ENCODE measurements around the gene ZNF281.
"Not testable (repeated sequence)": the region's sequence is repeated elsewhere in the genome, so short reads cannot be mapped to it uniquely, and the experiment has no call there.

ZNF281 gene

DNA sequence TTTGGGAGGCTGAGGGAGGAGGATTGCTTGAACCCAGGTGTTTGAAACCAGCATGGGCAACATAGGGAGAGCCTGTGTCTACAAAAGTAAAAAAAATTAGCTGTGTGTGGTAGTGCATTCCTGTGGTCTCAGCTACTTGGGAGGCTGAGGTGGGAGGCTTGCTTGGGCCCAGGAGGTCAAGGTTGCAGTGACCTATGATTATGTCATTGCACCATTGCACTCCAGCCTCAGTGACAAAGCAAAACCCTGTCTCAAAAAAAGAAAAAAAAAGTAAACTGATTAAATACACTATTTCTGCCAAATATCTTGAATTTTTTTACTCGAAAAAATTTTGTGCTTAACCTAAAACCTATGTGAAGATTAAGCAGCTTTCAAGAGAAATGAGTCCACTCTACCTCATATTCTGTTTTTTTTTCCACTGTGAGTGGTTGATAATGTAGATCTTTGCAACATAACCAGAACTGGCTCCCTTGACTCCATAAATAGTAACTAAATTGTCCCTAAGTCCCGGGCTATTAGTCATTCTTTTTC is 19.4 kb upstream of the ZNF281 start:
- DNase-seq, result no peak

DNA sequence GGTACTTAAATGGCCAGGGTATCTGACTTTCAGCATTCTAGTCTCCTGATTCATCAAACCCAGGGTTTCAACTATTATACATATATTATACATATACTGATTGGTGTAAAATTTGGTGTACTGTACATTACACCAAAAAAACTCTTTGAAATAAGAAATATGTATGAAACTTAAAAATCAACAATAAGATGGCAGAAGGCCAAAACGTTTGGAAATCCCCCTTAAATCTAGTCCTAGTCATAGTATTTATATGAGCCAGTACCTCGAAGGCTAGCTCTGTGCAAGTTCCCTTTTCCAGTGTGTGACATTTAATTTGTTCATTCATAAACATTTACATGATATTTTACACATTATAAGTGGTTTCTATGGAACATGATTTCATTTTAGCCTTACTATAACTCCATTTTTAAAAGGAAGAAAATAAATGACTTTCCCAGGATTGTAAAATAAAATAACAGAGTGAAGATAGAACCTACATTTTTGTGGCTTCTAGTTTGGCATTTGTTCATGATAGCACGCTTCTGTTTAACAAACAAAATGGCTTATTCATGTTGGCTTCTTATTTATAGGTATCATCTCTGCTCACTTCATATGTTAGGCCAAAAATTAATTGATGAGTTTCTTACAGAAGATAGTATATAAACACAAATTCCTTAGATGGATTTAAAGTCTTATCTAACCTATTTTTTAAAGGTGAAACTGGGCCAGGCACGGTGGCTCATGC is 18.8 kb upstream of the ZNF281 start:
- no peak for DNase-seq

DNA sequence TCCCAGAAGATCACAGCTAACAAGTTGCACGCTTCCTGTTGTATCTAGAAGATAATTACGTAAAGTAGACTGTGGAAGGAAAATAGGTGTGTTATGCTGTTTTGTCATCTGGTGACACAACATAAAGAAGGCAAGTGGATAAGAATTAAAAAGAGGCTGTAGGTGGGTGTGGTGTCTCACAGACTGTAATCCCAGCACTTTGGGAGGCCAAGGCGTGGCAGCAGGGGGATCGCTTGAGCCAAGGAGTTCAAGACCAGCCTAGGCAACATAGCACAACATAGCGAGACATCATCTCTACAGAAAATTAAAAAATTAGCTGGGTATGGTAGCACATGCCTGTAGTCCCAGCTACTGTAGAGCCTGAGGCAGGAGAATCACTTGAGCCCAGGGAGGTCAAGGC is 17.9 kb upstream of the ZNF281 start:
- no peak for DNase-seq

DNA sequence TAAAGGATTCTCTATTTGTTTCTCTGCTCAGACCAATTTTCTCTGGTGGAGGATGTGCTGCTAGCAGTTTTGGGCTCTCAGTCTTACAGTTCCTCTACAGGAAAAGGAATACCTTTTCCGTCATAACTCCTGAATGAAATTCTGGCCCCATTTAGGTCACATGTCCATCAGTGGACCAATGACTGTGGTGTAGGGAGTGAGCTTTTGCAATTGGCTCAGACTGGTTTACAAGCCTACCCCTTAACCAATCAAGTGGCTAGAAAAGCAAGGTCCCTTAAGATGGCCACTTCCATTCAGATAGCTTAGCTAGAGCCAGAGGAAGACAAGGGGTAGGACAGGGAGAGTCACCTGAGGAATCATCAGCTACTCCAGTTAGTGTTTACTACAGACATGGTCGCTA is 16.4 kb upstream of the ZNF281 start:
- no peak for DNase-seq

DNA sequence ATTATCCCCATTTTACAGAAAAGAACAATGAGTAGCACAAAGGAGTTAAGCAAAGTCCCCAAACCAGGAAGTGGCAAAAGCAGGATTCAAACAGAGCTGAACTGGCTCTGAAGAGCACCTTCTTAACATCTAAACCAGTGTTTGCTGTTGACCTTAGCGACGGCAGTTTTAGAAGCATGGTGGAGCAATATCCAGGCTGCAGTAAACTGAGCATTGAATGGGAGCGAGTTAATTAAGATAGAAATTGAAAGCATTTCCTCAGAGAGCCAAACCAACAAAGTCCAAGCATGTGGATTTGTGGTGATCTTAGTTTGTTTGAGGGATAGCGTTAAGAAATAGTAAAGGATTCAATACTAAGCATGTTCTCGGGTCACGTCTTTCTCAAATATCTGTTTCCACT is 13.4 kb upstream of the ZNF281 start:
- no peak for DNase-seq

DNA sequence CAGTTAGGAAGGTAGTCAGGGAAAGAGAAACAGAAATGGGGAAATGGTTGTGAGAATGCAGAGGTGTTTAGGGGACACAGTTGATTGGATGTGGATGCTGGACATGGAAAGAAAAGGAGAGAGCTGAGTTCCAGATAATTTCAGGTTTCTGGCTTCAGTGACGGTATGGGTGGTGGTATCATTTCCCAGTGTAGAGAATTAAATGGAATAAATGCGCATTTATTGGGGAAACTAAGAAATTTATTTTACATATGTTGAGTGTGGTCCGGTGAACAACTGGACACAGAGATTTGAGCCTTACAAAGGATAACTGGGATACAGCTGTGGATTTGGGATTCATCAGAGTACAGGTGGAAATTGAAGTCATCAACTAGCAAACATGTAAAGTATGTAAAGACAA is 12.4 kb upstream of the ZNF281 start:
- no peak for DNase-seq

DNA sequence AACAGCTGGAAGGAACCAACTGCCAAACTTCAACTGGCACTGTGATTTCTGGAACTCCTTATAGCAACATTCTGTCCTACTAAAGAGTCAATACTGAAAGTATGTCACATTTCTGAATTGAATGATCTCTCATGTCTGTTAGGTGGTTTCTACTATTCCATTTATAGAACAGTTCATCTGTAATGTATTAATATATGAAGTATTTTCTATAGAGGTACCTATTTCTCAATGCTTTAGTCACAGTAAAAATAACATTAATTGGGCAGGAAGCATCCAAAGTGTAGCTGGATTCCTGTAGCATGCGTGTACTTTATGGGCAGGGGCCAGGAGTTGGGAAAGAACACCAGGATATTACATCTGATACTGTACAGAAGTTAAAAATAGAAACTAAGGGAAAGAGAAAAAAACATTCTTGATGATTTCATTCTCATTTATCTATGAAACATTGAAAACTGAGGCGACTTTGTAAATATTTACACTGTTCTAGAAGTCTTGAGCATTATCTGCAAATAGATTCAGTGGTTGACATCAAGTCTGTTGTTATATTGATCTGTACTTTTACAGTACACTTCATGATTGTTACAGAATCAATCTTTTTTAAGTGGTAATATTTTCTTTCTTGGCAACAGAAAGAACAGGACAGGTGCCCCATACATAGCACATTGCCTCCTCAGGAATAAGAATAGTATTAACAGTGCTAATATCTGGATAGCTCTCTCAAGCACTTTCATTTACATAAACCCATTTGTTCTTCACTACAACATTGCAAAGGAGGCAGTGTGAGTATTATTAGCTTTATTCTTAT is 6.2 kb upstream of the ZNF281 start:
- no peak for DNase-seq

DNA sequence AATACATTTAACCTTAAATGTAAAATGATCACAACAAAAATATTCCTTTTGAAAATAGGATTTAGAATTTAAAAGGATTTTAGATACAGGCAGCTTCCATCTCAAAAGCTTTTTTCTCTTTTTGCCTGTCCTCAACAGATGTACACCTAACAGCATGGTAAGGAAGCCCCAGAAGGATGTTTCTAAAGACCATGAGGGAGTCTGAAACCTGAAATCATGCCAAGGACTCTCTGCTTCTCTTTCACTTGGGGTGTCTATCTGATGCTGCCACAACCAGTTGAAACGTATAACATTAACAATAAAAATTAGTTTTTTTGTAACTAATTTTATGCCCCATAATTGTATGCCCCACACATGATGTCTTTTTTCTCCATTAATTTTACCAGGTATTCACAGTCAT is 5.4 kb upstream of the ZNF281 start:
- DNase-seq, result no peak

DNA sequence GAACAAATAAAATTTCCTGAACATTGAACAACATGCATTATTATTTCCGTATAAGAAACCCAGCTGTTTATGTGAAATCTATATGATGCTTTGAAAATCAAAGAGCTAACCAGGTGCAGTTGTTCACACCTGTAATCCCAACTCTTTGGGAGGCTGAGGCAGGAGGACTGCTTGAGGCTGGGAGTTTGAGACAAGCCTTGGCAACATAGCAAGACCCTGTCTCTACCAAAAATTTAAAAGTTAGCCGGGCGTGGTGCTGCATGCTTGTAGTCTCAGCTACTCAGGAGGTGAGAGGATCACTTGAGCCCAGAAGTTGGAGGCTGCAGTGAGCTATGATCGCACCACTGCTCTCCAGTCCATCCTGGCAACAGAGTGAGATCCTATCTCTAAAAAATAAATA is 4.8 kb upstream of the ZNF281 start:
- DNase-seq, result no peak

DNA sequence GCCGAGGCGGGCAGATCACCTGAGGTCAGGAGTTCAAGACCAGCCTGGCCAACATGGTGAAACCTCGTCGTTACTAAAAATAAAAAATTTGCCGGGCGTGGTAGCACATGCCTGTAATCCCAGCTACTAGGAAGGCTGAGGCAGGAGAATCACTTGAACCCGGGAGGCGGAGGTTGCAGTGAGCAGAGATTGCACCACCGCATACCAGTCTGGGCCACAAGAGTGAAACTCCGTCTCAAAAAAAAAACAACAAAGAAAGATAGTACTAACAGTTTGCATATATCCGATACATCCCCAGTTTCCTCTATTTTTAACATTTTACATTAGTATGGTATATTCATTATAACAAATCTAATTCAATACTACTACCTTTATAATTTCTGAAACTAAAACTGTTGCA is 3.9 kb upstream of the ZNF281 start:
- DNase-seq, result not testable (repeated sequence)

DNA sequence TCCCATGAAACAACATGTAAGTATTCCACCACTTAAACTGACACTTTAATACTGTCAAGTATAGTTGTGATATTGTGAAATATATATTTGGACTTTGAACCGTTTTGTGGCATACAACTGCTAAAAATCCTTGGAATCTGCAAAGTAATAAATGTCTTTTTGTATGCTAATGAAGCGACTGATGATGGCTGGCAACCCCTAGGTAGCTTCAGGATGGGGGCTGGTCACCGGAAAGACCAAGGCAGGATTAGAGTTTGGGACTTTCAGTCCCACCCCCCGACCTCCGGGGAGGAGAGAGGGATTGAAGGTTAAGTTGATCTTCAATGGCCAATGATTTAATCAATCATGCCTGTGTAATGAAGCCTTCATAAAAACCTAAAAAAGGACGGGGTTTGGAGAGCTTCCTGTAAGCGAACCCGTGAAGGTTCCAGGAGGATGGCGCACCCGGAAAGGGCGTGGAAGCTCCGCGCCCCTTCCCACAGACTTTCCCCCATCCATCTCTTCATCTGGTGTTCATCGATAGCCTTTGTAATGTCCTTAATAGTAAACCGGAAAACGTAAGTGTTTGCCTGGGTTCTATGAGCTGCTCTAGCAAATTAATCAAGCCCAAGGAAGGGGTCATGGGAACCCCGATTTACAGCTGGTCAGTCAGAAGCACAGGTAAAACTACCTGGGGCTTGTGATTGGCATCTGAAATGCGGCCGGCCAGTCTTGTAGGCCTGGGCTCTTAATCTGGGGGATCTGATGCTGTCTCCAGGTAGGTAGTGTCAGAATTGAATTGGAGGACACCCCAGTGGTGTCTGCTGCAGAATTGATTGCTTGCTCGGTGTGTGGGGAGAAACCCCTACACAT is 1.8 kb upstream of the ZNF281 start:
- DNase-seq, result no peak

DNA sequence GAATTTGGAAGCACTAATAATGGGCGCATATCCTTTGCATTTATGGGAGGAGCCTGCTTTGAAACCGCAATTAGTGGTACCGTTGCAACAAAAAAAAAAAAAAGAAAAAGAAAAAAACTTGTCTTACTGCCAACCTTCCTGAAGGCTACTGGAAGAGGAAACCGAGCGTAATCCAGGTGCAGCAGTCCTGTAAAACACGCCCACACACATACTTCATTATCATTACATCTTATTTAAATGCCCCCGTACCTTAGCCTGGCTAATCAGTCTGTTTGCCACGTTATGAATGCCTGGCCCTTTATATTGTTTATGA is 686 bp upstream of the ZNF281 start:
- DNase-seq, result peak; percentile 71

DNA sequence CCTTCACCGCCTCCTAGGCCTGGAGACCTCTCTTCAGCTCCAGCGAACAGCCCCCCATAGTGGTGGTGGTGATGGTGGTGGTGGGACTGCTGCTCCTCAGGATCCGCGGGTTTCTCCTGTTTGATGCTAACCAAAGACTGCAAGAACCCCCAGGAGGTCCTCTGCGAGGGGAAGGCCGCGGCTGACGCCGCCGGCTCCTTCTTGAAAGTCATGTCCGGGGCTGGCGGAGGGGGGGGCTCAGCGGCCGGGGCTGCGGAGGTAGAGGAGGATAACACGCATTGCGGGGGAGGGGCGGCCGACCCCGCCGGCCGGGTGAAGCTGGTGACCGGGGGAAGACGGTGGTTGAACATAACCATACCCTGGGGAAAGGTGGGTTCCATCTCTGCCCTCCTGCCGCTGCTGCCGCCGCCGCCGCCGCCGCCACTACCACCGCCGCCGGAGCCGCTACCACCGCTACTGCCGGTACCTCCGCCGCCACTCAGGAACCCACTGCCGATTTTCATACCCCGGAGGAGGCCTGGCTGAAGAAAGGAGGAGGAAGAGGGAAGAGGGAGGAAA is 554 bp downstream of the ZNF281 start:
- no peak for DNase-seq

DNA sequence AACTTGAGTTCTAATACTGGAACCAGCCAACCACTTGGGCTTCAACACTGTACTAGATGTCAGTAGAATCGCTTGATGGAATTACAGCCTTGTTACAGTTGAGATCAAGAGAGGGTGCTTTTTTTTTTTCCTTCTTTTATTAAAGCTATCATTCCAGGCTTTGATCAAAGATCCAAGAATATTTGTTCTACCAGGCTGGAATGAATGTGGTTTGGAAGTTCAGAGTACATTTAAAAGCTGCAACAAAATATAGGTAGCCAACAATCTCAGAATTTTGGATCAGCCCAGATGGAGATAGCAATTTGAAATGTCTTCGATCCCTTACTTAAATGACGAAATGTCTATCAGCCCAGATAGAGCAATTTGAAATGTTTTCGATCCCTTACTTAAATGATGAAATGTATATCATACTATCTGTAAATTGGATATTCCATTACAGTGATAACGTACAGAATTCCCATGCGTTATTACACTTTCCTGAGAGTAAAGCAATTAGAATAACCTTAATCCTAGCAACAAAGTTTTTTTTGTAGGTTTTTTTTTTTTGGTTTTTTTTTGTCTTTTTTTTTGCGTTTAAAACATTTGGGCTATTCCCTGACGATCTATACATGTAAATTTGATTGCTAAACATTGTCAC is 3.6 kb downstream of the ZNF281 start:
- no peak for DNase-seq

DNA sequence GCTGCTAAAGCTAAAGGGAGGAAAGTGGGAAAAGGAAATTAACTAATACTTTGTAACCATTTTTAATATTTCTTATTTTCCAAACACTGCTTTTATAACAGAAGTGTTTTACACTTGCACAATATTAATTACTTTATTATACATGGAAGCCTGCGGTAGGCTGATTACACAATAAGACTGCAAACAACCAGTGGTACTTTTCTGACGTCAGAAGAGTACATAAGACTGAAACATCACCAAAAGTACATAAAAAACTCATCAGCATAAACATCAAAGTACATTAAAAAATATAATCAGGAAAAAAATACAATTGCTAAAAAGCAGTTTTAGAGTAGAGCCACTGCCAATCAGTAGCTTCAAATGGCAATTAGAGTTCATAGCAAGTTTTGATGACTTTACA is 4.6 kb downstream of the ZNF281 start:
- no peak for DNase-seq

DNA sequence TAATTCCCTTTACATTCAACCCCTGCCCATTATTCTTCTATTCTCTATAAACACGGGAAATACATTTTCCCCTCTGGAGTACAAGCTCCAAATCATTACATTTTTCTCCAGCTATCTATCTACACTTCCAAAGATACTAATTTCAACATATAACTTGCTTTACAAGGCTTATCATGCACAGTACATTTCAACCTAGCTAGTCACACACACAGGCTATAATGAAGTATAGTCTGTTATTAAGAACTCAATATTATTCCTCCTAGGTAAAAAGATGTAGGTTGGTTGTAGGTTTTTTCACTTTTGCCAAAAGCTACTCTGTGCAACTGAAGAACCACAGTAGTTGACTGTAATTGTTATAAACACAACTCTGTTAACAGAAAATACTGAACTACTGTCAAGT is 8.1 kb downstream of the ZNF281 start:
- DNase-seq, result no peak

DNA sequence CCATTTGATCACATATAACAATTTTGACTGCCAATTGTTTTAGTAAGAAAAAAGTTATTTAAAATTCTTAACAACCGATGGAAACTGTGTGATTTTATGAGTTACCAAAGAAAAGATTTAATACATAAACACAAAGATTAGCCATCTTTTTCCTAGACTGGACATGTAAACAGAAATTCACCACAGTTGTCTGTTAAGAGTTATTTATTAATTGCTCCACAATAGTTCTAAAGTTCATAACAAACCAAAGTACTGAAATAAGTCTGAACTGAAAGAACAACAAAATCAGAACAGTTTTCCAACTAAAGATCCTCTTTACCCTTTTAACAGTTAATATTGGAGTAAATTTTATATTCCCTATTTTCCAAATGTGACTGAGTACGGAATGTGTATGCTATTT is 8.6 kb downstream of the ZNF281 start:
- no peak for DNase-seq

DNA sequence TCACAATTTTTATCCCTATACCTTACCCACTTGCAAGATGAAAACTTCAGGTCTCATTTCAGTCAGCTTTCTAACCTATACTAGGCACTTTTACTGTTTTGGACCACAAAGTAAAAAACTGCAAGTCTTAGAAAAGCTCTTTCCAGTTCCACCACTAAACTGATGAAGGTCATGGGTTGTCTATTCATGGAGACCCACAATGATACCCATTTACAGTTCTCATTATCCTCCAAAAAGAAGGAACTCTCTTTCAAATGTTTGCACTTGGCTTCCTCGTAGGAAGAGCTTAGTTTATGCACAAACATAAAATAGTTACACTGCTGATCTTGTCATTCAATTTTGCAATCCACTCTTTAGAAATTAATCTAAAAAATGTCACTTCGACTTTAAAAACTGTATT is 9.3 kb downstream of the ZNF281 start:
- no peak for DNase-seq

DNA sequence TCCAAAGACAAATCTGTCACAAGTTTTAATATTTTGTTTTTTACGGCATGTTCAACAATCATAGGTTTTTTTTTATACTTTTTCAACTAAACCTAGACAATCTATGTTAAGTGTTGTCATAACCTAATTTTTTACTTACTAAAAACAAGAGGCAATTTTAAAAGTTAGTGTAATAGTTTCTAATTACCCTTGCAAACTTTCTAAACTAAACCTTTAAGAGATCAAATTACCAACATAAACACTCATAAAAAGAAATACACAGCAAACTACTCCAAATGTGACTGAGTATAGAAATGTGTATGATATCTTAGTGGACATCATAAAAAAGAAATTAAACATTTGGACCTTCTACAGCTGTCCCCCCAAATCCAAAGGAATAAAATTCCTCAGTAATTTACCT is 10.0 kb downstream of the ZNF281 start:
- DNase-seq, result no peak

DNA sequence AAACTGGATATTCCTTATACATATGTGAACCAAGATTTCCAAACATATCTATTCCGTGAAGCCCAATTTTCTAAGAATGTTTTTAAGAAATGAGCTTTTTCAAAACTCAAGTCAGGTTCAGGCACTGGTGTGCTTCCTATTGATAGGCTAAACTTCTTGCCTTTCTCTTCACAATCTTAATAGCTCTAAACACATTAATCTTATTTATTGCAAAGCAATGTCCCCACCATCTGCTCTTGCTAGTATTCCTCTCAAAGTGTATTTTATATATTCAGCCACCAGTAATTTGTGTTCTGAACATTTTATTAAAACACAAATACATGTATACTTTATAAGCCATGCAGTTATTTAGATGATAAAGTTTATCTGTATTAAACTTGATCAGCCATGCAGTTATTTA is 11.5 kb downstream of the ZNF281 start:
- no peak for DNase-seq

DNA sequence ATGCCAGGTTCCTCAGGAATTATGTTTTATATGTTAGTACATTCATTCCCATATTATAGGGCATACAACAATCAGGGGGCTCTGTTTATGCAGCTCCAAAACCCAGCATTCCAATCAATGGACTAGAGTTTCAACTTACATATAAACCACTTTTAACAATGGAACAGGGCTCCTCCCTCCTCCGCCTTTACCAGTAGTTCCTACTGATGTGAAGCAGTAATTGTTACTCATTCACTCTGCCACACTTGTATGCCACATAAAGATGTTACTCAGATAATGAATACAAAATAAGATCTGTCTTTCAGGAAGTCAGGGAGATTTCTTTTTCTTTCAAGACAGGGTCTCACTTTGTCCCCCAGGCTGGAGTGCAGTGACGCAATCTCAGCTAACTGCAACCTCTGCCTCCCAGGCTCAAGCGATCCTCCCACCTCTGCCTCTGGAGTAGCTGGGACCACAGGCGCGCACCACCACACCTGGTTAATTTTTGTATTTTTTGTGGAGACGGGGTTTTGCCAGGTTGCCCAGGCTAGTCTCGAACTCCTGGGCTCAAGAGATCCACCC is 17.1 kb downstream of the ZNF281 start:
- no peak for DNase-seq

DNA sequence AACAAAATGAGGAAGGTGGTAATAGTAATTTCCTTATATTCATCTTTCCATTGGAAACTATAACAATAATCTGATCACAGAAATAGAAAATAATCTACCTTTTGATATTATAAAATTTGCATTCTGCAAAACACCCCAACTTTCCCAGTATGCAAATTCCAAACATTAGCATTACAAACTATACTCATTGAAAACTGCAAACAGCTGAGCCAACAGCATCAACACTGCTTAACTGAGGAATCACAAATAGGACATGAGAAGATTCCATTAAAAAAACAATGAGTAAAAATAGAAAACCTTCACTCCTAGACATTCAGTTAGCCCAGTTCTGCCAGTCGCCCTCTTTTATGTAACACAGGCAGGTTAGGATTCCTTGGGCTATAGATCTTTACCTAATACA is 18.1 kb downstream of the ZNF281 start:
- DNase-seq, result no peak

DNA sequence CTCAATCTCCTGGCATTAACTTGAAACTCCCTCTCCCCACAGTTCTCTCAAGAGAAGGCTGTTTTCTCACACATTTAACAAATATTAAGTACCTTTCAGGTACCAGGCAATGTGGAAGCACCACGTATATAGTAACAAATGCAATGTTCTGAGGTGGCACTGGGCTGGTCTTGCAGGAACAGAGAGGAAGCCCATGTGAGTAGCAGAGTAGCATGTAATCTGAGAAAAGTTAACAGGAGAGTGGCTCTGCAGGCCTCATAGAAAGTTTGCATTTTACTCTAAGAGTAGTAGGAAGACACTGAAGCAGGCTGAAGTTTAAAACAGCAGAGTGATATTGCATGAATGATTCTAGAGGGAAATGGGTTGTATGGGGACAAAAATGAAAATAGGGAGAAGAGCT is 21.0 kb downstream of the ZNF281 start:
- no peak for DNase-seq

All from NCI-H1092 (cell line).